ENCODE results near the gene HMCN2.

Gene HMCN2

GRCh38 chr9:130311408-130312140 lies 46.0 kb downstream of the HMCN2 start:
- H3K27me3 ChIP-seq (ENCODE audit: control insufficient read depth, insufficient read depth, low read length) = no peaks in the 10 kb centered on the region
- no peaks in the 10 kb centered on the region for H3K36me3 ChIP-seq (ENCODE audit: control insufficient read depth, insufficient read depth, low read length)
- H3K4me1 ChIP-seq (ENCODE audit: control insufficient read depth, insufficient read depth, low read length) = peaks cover 5% of the 10 kb centered on the region; the same call in 1 of the 2 replicates
- H3K9ac ChIP-seq (ENCODE audit: low read length) = no peak overlapping the region
- no peak overlapping the region for H3K4me3 ChIP-seq (ENCODE audit: low read depth, low read length)
- H3K9me3 ChIP-seq (ENCODE audit: control insufficient read depth, insufficient read depth, low read depth, low read length) = no peaks in the 10 kb centered on the region
- H3K27ac ChIP-seq (ENCODE audit: low read depth, low read length) = no peak overlapping the region

GRCh38 chr9:130313103-130313858 lies 47.7 kb downstream of the HMCN2 start:
- Histone ChIP-seq H3K27me3 (ENCODE audit: control insufficient read depth, insufficient read depth, low read length) (no peaks in the 10 kb centered on the region), H3K4me1 (ENCODE audit: control insufficient read depth, insufficient read depth, low read length) (peaks cover 10% of the 10 kb centered on the region), H3K9ac (ENCODE audit: low read length) (no peak overlapping the region), H3K9me3 (ENCODE audit: control insufficient read depth, insufficient read depth, low read depth, low read length) (no peaks in the 10 kb centered on the region), H3K4me3 (ENCODE audit: low read depth, low read length) (no peak overlapping the region), H3K27ac (ENCODE audit: low read depth, low read length) (no peak overlapping the region), H3K36me3 (ENCODE audit: control insufficient read depth, insufficient read depth, low read length) (no peaks in the 10 kb centered on the region)

GRCh38 chr9:130315446-130316226 lies 50.1 kb downstream of the HMCN2 start:
- no peak overlapping the region for H3K4me3 ChIP-seq (ENCODE audit: low read depth, low read length)
- no peaks in the 10 kb centered on the region for H3K9me3 ChIP-seq (ENCODE audit: control insufficient read depth, insufficient read depth, low read depth, low read length)
- H3K4me1 ChIP-seq (ENCODE audit: control insufficient read depth, insufficient read depth, low read length) = peaks cover 10% of the 10 kb centered on the region
- H3K36me3 ChIP-seq (ENCODE audit: control insufficient read depth, insufficient read depth, low read length) = no peaks in the 10 kb centered on the region
- no peaks in the 10 kb centered on the region for H3K27me3 ChIP-seq (ENCODE audit: control insufficient read depth, insufficient read depth, low read length)
- H3K27ac ChIP-seq (ENCODE audit: low read depth, low read length) = no peak overlapping the region
- H3K9ac ChIP-seq (ENCODE audit: low read length) = no peak overlapping the region

GRCh38 chr9:130316430-130316829 lies 50.9 kb downstream of the HMCN2 start:
- Histone ChIP-seq H3K36me3 (ENCODE audit: control insufficient read depth, insufficient read depth, low read length) (no peaks in the 10 kb centered on the region), H3K27ac (ENCODE audit: low read depth, low read length) (no peak overlapping the region), H3K9me3 (ENCODE audit: control insufficient read depth, insufficient read depth, low read depth, low read length) (no peaks in the 10 kb centered on the region), H3K4me3 (ENCODE audit: low read depth, low read length) (no peak overlapping the region), H3K27me3 (ENCODE audit: control insufficient read depth, insufficient read depth, low read length) (no peaks in the 10 kb centered on the region; the same call in 1 of the 2 replicates), H3K4me1 (ENCODE audit: control insufficient read depth, insufficient read depth, low read length) (peaks cover 10% of the 10 kb centered on the region), H3K9ac (ENCODE audit: low read length) (no peak overlapping the region)

- Histone ChIP-seq H3K9ac (ENCODE audit: low read length) (no peak overlapping the region), H3K4me3 (ENCODE audit: low read depth, low read length) (no peak overlapping the region), H3K36me3 (ENCODE audit: control insufficient read depth, insufficient read depth, low read length) (no peaks in the 10 kb centered on the region), H3K27me3 (ENCODE audit: control insufficient read depth, insufficient read depth, low read length) (no peaks in the 10 kb centered on the region; the same call in 1 of the 2 replicates), H3K9me3 (ENCODE audit: control insufficient read depth, insufficient read depth, low read depth, low read length) (no peaks in the 10 kb centered on the region), H3K4me1 (ENCODE audit: control insufficient read depth, insufficient read depth, low read length) (peaks cover 10% of the 10 kb centered on the region), H3K27ac (ENCODE audit: low read depth, low read length) (no peak overlapping the region)
Measured at GRCh38 chr9:130319300-130319699, 53.7 kb downstream of the HMCN2 start.

GRCh38 chr9:130319944-130320712 lies 54.6 kb downstream of the HMCN2 start:
- no peak overlapping the region for H3K9ac ChIP-seq (ENCODE audit: low read length)
- H3K27ac ChIP-seq (ENCODE audit: low read depth, low read length) = no peak overlapping the region
- no peaks in the 10 kb centered on the region for H3K9me3 ChIP-seq (ENCODE audit: control insufficient read depth, insufficient read depth, low read depth, low read length)
- no peaks in the 10 kb centered on the region; the same call in 1 of the 2 replicates for H3K27me3 ChIP-seq (ENCODE audit: control insufficient read depth, insufficient read depth, low read length)
- H3K36me3 ChIP-seq (ENCODE audit: control insufficient read depth, insufficient read depth, low read length) = no peaks in the 10 kb centered on the region
- peaks cover 10% of the 10 kb centered on the region; the same call in 1 of the 2 replicates for H3K4me1 ChIP-seq (ENCODE audit: control insufficient read depth, insufficient read depth, low read length)
- no peak overlapping the region for H3K4me3 ChIP-seq (ENCODE audit: low read depth, low read length)

GRCh38 chr9:130320723-130321481 lies 55.3 kb downstream of the HMCN2 start:
- Histone ChIP-seq H3K9ac (ENCODE audit: low read length) (no peak overlapping the region), H3K27ac (ENCODE audit: low read depth, low read length) (no peak overlapping the region), H3K4me3 (ENCODE audit: low read depth, low read length) (no peak overlapping the region), H3K4me1 (ENCODE audit: control insufficient read depth, insufficient read depth, low read length) (peaks cover 8% of the 10 kb centered on the region; the same call in 1 of the 2 replicates), H3K36me3 (ENCODE audit: control insufficient read depth, insufficient read depth, low read length) (no peaks in the 10 kb centered on the region), H3K27me3 (ENCODE audit: control insufficient read depth, insufficient read depth, low read length) (no peaks in the 10 kb centered on the region; the same call in 1 of the 2 replicates), H3K9me3 (ENCODE audit: control insufficient read depth, insufficient read depth, low read depth, low read length) (no peaks in the 10 kb centered on the region)

GRCh38 chr9:130321539-130321938 lies 56.0 kb downstream of the HMCN2 start:
- no peaks in the 10 kb centered on the region for H3K36me3 ChIP-seq (ENCODE audit: control insufficient read depth, insufficient read depth, low read length)

GRCh38 chr9:130323051-130323745 lies 57.6 kb downstream of the HMCN2 start:
- H3K9ac ChIP-seq (ENCODE audit: low read length) = no peak overlapping the region
- H3K9me3 ChIP-seq (ENCODE audit: control insufficient read depth, insufficient read depth, low read depth, low read length) = no peaks in the 10 kb centered on the region
- no peaks in the 10 kb centered on the region; the same call in 1 of the 2 replicates for H3K27me3 ChIP-seq (ENCODE audit: control insufficient read depth, insufficient read depth, low read length)
- no peak overlapping the region for H3K27ac ChIP-seq (ENCODE audit: low read depth, low read length)
- H3K4me3 ChIP-seq (ENCODE audit: low read depth, low read length) = no peak overlapping the region
- peaks cover 10% of the 10 kb centered on the region; the same call in 1 of the 2 replicates for H3K4me1 ChIP-seq (ENCODE audit: control insufficient read depth, insufficient read depth, low read length)
- no peaks in the 10 kb centered on the region for H3K36me3 ChIP-seq (ENCODE audit: control insufficient read depth, insufficient read depth, low read length)

More at GRCh38 chr9:130321539-130321938, 56.0 kb downstream of the HMCN2 start:
- Histone ChIP-seq H3K4me3 (ENCODE audit: low read depth, low read length) (no peak overlapping the region), H3K4me1 (ENCODE audit: control insufficient read depth, insufficient read depth, low read length) (peaks cover 5% of the 10 kb centered on the region; the same call in 1 of the 2 replicates), H3K9me3 (ENCODE audit: control insufficient read depth, insufficient read depth, low read depth, low read length) (no peaks in the 10 kb centered on the region), H3K27ac (ENCODE audit: low read depth, low read length) (no peak overlapping the region), H3K9ac (ENCODE audit: low read length) (no peak overlapping the region), H3K27me3 (ENCODE audit: control insufficient read depth, insufficient read depth, low read length) (no peaks in the 10 kb centered on the region; the same call in 1 of the 2 replicates)

All from HUES6 (cell line).